Left kidney (tissue), 2 donors: ENCODE results near the gene RPGRIP1L. TPM values are rescaled to one million over a fixed set of nuclear protein-coding genes. Genes with fewer than 3 reads are reported as not detected.
"Not testable (repeated sequence)": the region's sequence is repeated elsewhere in the genome, so short reads cannot be mapped to it uniquely, and the experiment has no call there.

ENCODE experiments used
- DNase-seq: peaks from one replicate; pipeline ENCODE4 v3.0.0-alpha.2; 2013
- polyA plus RNA-seq: library from polyadenylated mRNA; unstranded; fragments of 120-200 nt; gene quantifications from one replicate; pipeline ENCODE4 v1.2.1, GENCODE V29; 2013; ENCODE audit not compliant: insufficient read length

The RPGRIP1L gene
- polyA plus RNA-seq, 1 donor, result 22.2 TPM

- DNase-seq, result no peak
Observed at GRCh38 chr16:53713403-53714204, 9.9 kb upstream of the RPGRIP1L start.

GRCh38 chr16:53712065-53712464 lies 8.4 kb upstream of the RPGRIP1L start:
- DNase-seq, result no peak

GRCh38 chr16:53711390-53711789 lies 7.7 kb upstream of the RPGRIP1L start:
- DNase-seq, result no peak

- DNase-seq, result no peak
Observed at GRCh38 chr16:53708490-53708889, 4.8 kb upstream of the RPGRIP1L start.

- no peak for DNase-seq
Observed at GRCh38 chr16:53707671-53708070, 4.0 kb upstream of the RPGRIP1L start.

- DNase-seq, result no peak
Observed at GRCh38 chr16:53704445-53704813, 770 bp upstream of the RPGRIP1L start.

- not testable (repeated sequence) for DNase-seq
Observed at GRCh38 chr16:53698271-53698670, 5.4 kb downstream of the RPGRIP1L start.

- DNase-seq, result no peak
Observed at GRCh38 chr16:53695070-53695469, 8.6 kb downstream of the RPGRIP1L start.

- DNase-seq, result no peak
Observed at GRCh38 chr16:53693320-53693719, 10.3 kb downstream of the RPGRIP1L start.

- DNase-seq, result no peak
Observed at GRCh38 chr16:53692146-53692545, 11.5 kb downstream of the RPGRIP1L start.

GRCh38 chr16:53690771-53691170 lies 12.9 kb downstream of the RPGRIP1L start:
- no peak for DNase-seq

GRCh38 chr16:53689636-53690035 lies 14.0 kb downstream of the RPGRIP1L start:
- DNase-seq, result no peak

GRCh38 chr16:53686710-53687109 lies 16.9 kb downstream of the RPGRIP1L start:
- DNase-seq, result no peak

GRCh38 chr16:53685334-53685733 lies 18.3 kb downstream of the RPGRIP1L start:
- not testable (repeated sequence) for DNase-seq

GRCh38 chr16:53681354-53681753 lies 22.3 kb downstream of the RPGRIP1L start:
- DNase-seq, result no peak

- no peak for DNase-seq
Observed at GRCh38 chr16:53680756-53681155, 22.9 kb downstream of the RPGRIP1L start.

GRCh38 chr16:53678756-53679343 lies 24.8 kb downstream of the RPGRIP1L start:
- no peak for DNase-seq

- DNase-seq, result no peak
Observed at GRCh38 chr16:53678155-53678554, 25.5 kb downstream of the RPGRIP1L start.

GRCh38 chr16:53673189-53673588 lies 30.5 kb downstream of the RPGRIP1L start:
- DNase-seq, result no peak

GRCh38 chr16:53672461-53672860 lies 31.2 kb downstream of the RPGRIP1L start:
- DNase-seq, result no peak

GRCh38 chr16:53668869-53669268 lies 34.8 kb downstream of the RPGRIP1L start:
- no peak for DNase-seq

- no peak for DNase-seq
Observed at GRCh38 chr16:53666786-53667415, 36.8 kb downstream of the RPGRIP1L start.

GRCh38 chr16:53664724-53665345 lies 38.8 kb downstream of the RPGRIP1L start:
- no peak for DNase-seq
